NCI-H2029 treated with DMSO at 0.1 percent for 48 hours (cell line): ENCODE results near the gene CDK5RAP2.
A peak's percentile ranks its signal among the peaks of the same experiment; 100 is the strongest.

Experiments used
- DNase-seq: peaks from one replicate; lab custom pipeline; 2025; lab: John Stamatoyannopoulos, UW

CDK5RAP2 gene

GRCh38 chr9:120351106-120351505 lies 228.9 kb downstream of the CDK5RAP2 start:
- no peak for DNase-seq

GRCh38 chr9:120350596-120350995 lies 229.4 kb downstream of the CDK5RAP2 start:
- no peak for DNase-seq

GRCh38 chr9:120348951-120349429 lies 231.0 kb downstream of the CDK5RAP2 start:
- DNase-seq: peak; percentile 36

- no peak for DNase-seq
Measured at GRCh38 chr9:120345379-120345778, 234.6 kb downstream of the CDK5RAP2 start.

GRCh38 chr9:120344230-120344629 lies 235.7 kb downstream of the CDK5RAP2 start:
- DNase-seq: no peak

- DNase-seq: no peak
Measured at GRCh38 chr9:120343416-120343815, 236.6 kb downstream of the CDK5RAP2 start.
